ENCODE data around the gene ING5.

- TF ChIP-seq, protein P1, sequence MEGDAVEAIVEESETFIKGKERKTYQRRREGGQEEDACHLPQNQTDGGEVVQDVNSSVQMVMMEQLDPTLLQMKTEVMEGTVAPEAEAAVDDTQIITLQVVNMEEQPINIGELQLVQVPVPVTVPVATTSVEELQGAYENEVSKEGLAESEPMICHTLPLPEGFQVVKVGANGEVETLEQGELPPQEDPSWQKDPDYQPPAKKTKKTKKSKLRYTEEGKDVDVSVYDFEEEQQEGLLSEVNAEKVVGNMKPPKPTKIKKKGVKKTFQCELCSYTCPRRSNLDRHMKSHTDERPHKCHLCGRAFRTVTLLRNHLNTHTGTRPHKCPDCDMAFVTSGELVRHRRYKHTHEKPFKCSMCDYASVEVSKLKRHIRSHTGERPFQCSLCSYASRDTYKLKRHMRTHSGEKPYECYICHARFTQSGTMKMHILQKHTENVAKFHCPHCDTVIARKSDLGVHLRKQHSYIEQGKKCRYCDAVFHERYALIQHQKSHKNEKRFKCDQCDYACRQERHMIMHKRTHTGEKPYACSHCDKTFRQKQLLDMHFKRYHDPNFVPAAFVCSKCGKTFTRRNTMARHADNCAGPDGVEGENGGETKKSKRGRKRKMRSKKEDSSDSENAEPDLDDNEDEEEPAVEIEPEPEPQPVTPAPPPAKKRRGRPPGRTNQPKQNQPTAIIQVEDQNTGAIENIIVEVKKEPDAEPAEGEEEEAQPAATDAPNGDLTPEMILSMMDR (IDR thresholded peaks at IDR 0.05; ENCODE audit: insufficient read depth, low read length) = no peak
- TF ChIP-seq, protein P2, sequence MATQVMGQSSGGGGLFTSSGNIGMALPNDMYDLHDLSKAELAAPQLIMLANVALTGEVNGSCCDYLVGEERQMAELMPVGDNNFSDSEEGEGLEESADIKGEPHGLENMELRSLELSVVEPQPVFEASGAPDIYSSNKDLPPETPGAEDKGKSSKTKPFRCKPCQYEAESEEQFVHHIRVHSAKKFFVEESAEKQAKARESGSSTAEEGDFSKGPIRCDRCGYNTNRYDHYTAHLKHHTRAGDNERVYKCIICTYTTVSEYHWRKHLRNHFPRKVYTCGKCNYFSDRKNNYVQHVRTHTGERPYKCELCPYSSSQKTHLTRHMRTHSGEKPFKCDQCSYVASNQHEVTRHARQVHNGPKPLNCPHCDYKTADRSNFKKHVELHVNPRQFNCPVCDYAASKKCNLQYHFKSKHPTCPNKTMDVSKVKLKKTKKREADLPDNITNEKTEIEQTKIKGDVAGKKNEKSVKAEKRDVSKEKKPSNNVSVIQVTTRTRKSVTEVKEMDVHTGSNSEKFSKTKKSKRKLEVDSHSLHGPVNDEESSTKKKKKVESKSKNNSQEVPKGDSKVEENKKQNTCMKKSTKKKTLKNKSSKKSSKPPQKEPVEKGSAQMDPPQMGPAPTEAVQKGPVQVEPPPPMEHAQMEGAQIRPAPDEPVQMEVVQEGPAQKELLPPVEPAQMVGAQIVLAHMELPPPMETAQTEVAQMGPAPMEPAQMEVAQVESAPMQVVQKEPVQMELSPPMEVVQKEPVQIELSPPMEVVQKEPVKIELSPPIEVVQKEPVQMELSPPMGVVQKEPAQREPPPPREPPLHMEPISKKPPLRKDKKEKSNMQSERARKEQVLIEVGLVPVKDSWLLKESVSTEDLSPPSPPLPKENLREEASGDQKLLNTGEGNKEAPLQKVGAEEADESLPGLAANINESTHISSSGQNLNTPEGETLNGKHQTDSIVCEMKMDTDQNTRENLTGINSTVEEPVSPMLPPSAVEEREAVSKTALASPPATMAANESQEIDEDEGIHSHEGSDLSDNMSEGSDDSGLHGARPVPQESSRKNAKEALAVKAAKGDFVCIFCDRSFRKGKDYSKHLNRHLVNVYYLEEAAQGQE (IDR thresholded peaks at IDR 0.05; ENCODE audit: insufficient replicate concordance, low read depth) = no peak
- TF ChIP-seq POLR2AphosphoS5 (IDR thresholded peaks at IDR 0.05; ENCODE audit: low read depth) = peak; percentile 88
Observed at GRCh38 chr2:241701399-241702154, at the start of gene ING5.

Measured in HL-60 (cell line).